Upper lobe of right lung (tissue), 1 donor: ENCODE measurements around the gene TMEM163. TPM values are rescaled to one million over a fixed set of nuclear protein-coding genes. Genes with fewer than 3 reads are reported as not detected.

Experiments used
- ATAC-seq: fragments of 200-7000 bp; cut with Tn5 transposase; one replicate; pipeline ENCODE4 v1.9.1; 2020; ENCODE audit warnings: mild to moderate bottlenecking, moderate library complexity
- DNase-seq: peaks from one replicate; pipeline ENCODE4 v3.0.0-alpha.2; 2020
- H3K27ac ChIP-seq: fragments of 200-600 bp; one replicate; pipeline ENCODE4 v1.8.0; 2022
- H3K27me3 ChIP-seq: fragments of 200-600 bp; one replicate; pipeline ENCODE4 v1.8.0; 2022; ENCODE audit warnings: mild to moderate bottlenecking
- H3K36me3 ChIP-seq: fragments of 200-600 bp; one replicate; pipeline ENCODE4 v1.8.0; 2022
- H3K4me1 ChIP-seq: fragments of 200-600 bp; one replicate; pipeline ENCODE4 v1.8.0; 2022
- H3K4me3 ChIP-seq: fragments of 200-600 bp; one replicate; pipeline ENCODE4 v1.8.0; 2022; ENCODE audit warnings: mild to moderate bottlenecking
- H3K9me3 ChIP-seq: fragments of 200-600 bp; one replicate; pipeline ENCODE4 v1.8.0; 2022
- intact Hi-C: fragments of 100-400 bp; cut with DNase I; formaldehyde crosslinking; loops from one replicate; pipeline ENCODE4 v1.11.0; 2022
- total RNA-seq: library from RNA; stranded (reverse); fragmentation: NEBNext Ultra II Directional; extraction: Animal tissue kit (Norgen Biotek cat#: 25700); gene quantifications from one replicate; pipeline ENCODE4 v1.2.1, GENCODE V29; 2021
- TF ChIP-seq, protein P1 (sequence below): fragments of 200-600 bp; IDR thresholded peaks from one replicate; pipeline ENCODE4 v1.8.0; 2022; ENCODE audit warnings: antibody characterized with exemption
- donor health status: DM: no; HTN: yes; CAD: no; lungs with severe emphysema.

TMEM163 gene
- total RNA-seq, 1 donor from 2014 or later: 34.6 TPM

DNA sequence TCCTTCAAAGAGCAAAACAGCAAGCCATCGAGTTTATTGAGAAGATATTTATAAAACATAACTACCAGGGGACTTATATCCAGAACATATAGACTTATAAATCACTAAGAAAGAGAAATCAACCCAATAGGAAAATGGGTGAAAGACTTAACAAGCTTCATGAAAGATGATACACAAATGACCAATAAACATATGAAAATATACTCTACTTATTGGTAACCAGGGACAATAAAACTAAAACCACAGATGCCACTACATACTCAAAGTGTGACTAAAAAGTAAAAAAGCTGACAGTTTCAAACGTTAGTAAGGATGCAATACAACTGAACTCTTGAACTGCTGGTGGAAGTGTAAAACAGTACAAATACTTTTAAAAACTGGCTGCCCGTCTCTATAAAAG, 154.3 kb downstream of the TMEM163 start:
- Histone ChIP-seq H3K9me3 (no peaks in the 10 kb centered on the region), H3K4me3 (no peak overlapping the region), H3K4me1 (no peaks in the 10 kb centered on the region), H3K36me3 (no peaks in the 10 kb centered on the region), H3K27ac (no peak overlapping the region), H3K27me3 (no peaks in the 10 kb centered on the region)
- ATAC-seq (no peak), DNase-seq (no peak)
- intact Hi-C loops: no loop called here
- TF ChIP-seq, protein P1, sequence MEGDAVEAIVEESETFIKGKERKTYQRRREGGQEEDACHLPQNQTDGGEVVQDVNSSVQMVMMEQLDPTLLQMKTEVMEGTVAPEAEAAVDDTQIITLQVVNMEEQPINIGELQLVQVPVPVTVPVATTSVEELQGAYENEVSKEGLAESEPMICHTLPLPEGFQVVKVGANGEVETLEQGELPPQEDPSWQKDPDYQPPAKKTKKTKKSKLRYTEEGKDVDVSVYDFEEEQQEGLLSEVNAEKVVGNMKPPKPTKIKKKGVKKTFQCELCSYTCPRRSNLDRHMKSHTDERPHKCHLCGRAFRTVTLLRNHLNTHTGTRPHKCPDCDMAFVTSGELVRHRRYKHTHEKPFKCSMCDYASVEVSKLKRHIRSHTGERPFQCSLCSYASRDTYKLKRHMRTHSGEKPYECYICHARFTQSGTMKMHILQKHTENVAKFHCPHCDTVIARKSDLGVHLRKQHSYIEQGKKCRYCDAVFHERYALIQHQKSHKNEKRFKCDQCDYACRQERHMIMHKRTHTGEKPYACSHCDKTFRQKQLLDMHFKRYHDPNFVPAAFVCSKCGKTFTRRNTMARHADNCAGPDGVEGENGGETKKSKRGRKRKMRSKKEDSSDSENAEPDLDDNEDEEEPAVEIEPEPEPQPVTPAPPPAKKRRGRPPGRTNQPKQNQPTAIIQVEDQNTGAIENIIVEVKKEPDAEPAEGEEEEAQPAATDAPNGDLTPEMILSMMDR: no peak

DNA sequence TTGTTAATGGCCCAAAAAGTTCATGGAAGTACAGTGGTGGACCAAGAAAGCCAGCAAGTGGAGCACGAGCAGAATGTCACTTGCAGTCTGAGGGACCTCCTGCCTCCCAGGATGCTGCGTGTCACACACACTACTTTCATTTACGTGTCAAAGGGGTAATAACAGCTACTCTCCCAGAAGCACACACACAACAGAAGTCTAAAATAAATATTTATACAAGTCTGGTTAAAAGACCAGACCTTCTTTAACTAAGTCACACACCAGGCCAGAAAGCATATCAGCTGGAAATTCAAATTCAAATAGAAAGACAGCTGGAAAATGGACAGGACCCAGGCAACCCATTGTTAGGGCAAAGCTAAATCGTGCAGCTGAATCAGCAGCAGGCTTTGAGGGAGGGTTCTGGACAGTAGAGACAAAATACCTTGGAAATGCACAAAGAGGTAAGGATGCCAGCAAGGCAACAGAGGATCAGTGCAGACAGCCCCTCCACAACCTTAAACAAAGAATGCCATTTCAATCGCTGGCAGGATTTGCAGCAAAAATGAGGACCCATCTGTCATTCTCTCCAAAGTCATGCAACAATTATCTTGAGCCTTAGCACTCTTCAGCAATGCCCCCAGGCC, 160.5 kb downstream of the TMEM163 start:
- no peaks in the 10 kb centered on the region for H3K4me1 ChIP-seq
- H3K4me3 ChIP-seq: no peak overlapping the region
- ATAC-seq: no peak
- H3K27me3 ChIP-seq: no peaks in the 10 kb centered on the region
- H3K9me3 ChIP-seq: no peaks in the 10 kb centered on the region
- TF ChIP-seq, protein P1: no peak
- intact Hi-C loops: no loop called here
- no peak overlapping the region for H3K27ac ChIP-seq
- DNase-seq: no peak
- H3K36me3 ChIP-seq: no peaks in the 10 kb centered on the region

DNA sequence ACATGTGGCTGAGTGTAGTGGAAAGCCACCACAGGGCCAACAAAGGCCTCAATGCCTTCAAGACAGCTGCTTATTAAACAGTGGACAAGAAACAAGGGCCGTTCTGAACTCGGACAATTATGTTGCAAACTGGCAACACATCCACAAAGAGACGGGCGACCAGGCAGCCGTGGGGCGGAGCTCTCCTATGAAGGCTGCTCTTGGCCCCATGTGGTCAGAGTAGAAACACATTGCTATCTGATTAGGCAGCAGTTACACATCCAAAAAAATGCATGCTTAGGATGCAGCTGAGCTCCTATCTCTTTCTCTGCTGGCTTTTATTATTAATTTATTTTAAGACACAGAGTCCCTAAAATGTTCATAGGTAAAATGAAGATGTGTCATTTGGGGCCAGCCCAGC, 163.4 kb downstream of the TMEM163 start:
- intact Hi-C loops: no loop called here
- Histone ChIP-seq H3K9me3 (no peaks in the 10 kb centered on the region), H3K4me3 (no peak overlapping the region), H3K36me3 (no peaks in the 10 kb centered on the region), H3K27me3 (no peaks in the 10 kb centered on the region), H3K27ac (no peak overlapping the region), H3K4me1 (no peaks in the 10 kb centered on the region)
- no peak for ATAC-seq
- no peak for DNase-seq
- TF ChIP-seq, protein P1: no peak

DNA sequence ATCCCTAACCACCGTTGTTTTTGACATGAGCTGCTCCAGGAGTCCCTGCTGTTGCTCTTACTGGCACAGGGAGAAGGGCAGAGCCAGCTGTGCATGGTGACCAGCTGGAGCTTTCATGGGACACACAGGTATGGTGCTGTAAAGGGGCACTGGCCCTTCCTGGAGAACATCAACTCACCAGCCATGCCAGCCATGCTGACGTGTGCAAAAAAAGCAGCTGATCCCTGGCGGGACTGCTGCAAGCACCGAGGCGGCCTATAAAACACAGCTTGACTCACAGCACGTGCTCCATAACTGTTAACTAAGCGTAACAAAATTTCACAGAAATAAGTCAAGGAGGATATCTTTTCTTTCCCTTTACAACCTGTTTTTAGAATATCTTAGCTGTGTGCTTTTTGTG, 165.1 kb downstream of the TMEM163 start:
- H3K9me3 ChIP-seq: no peaks in the 10 kb centered on the region
- no peaks in the 10 kb centered on the region for H3K27me3 ChIP-seq
- H3K4me1 ChIP-seq: no peaks in the 10 kb centered on the region
- no peak overlapping the region for H3K27ac ChIP-seq
- TF ChIP-seq, protein P1: no peak
- ATAC-seq (no peak), DNase-seq (no peak)
- H3K36me3 ChIP-seq: no peaks in the 10 kb centered on the region
- intact Hi-C loops: no loop called here
- H3K4me3 ChIP-seq: no peak overlapping the region

DNA sequence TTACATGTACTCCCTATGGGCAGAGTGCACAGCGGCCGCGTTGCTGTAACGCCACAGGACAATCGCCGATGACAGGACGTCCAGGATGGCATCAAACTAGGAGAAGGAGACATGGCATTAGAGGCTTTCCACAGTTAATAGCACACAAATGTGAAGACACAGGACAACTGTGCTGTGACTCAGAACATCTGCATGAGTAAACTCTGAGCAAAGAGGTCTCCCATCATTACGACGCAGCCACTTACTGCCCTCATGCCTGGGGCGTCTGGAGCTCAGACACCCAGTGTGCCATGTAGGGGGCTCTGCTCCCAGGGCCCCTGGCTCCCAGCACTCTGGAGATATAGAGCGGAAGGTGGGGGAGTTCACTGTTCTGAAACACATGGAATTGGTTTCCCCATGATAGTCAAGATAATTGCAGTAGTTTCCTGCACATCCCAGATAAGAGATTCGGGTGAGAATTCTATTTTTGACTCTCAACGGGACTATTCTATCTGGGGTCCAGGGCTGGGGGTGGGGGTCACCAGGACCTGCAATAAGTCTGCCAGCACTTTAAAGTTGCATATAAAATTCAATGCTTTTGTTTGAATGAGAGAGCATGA, 168.1 kb downstream of the TMEM163 start:
- intact Hi-C loops: no loop called here
- no peak for ATAC-seq
- Histone ChIP-seq H3K9me3 (no peaks in the 10 kb centered on the region), H3K27me3 (no peaks in the 10 kb centered on the region), H3K4me1 (no peaks in the 10 kb centered on the region), H3K27ac (no peak overlapping the region), H3K36me3 (no peaks in the 10 kb centered on the region), H3K4me3 (no peak overlapping the region)
- TF ChIP-seq, protein P1: no peak
- DNase-seq: no peak

DNA sequence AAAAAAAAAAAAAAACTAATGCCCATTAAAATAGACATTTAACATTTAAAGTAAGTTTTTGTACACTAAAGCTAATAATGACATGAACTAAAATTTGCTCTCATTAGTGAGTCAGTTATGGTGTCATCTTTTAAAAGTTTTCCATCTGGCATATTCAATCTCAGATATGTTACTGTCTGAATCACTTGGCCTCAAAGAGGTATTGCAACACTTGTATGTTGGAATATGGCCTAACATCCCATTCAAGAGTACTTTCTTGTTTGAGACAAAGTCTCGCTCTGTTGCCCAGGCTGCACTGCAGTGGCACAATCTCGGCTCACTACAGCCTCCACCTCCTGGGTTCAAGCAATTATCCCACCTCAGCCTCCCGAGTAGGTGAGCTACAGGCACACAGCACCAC, 169.7 kb downstream of the TMEM163 start:
- no peak for DNase-seq
- no peak overlapping the region for H3K4me3 ChIP-seq
- no peak overlapping the region for H3K27ac ChIP-seq
- no peaks in the 10 kb centered on the region for H3K9me3 ChIP-seq
- intact Hi-C loops: no loop called here
- ATAC-seq: peak; percentile 51
- H3K27me3 ChIP-seq: no peaks in the 10 kb centered on the region
- TF ChIP-seq, protein P1: no peak
- H3K36me3 ChIP-seq: no peaks in the 10 kb centered on the region
- no peaks in the 10 kb centered on the region for H3K4me1 ChIP-seq
